HG03571 (cell line): ENCODE data around the gene OLFML2A.
"Not testable (repeated sequence)": the region's sequence is repeated elsewhere in the genome, so short reads cannot be mapped to it uniquely, and the experiment has no call there.

ENCODE experiments used
- ATAC-seq: cut with Tn5 transposase; IDR thresholded peaks from one replicate; pipeline ENCODE4 v1.9.1; 2021; ENCODE audit not compliant: unreplicated experiment

The OLFML2A gene

DNA sequence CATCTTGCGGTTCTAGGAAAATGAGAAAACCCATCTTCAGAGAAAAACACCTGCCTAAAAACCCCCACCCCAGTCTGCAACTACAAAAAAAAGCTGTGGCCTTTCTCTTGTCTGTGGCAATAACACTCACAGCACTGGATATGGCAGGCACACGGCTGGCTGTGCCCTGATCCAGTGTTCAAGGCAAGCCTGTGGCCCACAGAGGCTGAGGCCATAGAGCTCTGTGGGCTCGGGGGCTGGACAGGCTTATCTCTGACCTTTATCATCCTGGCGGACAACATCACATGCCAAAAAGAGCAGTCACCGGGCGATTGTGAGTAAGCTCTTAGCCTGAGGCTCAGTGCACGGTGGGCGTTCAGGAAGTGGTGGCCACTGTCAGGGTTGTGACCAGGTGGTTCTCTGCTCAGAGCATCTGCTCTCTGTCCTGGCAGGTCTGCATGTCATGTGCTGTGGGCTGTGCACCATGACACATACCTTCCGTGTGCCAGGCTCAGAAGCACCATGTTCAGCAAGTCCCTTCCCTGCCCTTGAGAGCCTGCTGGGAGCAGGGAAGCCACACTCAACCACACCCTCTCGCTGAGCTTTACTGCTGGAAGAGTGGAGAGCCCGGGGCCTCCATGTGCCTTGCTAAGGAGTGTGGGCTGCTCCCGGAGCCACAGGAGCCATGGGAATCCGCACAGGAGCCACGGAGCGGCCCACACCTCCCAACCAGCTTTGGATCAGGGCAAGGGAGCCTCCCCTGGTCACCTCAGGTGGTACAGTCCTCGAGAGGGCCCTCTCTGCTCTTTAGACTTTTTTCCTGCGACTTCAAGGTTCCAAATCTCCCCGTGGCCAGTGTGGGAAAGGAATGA is 41.7 kb downstream of the OLFML2A start:
- no peak for ATAC-seq

DNA sequence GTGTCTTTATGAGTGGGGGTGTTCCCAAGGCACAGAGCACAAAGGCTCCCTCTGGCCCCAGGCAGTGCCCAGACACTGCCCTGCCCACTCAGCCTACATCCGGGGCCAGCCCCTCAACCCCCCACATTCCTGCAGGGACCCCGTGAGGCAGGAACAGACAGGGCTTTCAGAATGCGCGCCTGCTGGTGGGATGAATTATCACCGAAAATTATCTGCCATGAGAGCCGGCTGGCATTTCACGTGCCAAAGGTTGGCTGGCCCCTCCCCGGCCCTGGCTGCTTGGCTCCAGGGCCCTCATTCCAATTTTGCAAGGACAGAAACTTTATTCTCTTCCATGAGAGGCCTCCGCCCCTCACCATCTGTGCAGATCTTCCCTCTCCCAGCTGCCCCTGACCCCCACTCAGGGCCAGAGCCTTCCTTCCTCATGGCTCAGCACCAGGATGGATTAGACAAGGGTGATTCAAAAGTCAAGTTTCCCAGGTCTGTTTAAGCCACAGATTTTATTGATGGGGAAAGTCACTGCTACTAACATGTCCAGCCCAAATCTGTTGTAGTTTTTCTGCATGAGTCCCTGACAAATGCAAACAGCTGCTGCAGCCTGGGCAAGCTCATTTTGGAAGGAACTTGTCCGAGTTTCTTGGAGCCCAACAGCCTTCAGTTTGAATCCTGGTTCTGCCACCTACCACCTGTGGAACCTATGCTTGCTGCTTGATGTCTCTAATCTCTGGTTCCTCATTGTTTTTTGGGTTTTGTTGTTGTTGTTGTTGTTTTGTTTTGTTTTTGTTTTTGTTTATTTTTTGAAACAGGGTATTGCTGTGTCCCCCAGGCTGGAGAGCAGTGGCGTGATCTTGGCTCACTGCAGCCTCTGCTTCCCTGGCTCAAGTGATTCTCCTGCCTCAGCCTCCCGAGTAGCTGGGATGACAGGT is 44.0 kb downstream of the OLFML2A start:
- no peak for ATAC-seq

- no peak for ATAC-seq
Observed at GRCh38 chr9:124828489-124829333, 51.8 kb downstream of the OLFML2A start.

- no peak for ATAC-seq
Observed at GRCh38 chr9:124829334-124829669, 52.4 kb downstream of the OLFML2A start.

DNA sequence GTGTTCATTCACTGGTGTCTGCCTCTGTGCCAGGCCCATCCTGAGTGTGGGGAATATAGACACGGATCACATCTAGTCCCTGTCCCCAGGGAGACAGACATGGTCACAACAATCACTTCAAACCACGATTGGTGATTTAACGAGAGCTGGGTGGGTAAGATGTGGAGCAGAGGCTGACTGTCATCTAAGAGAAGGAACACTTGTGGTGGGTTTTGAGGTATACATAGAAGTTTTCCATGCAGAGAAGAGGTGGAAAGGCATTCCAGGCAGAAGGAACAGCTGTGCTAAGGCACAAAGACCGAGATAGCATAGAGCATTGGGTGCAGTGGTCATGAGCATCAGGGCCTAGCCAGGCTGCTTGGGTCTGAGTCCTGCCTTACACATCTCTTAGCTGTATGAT is 53.7 kb downstream of the OLFML2A start:
- ATAC-seq = no peak

GRCh38 chr9:124831642-124832364 is 54.9 kb downstream of the OLFML2A start:
- no peak for ATAC-seq

- no peak for ATAC-seq
Observed at GRCh38 chr9:124834591-124834990, 57.7 kb downstream of the OLFML2A start.

- ATAC-seq = no peak
Observed at GRCh38 chr9:124835026-124835557, 58.2 kb downstream of the OLFML2A start.

DNA sequence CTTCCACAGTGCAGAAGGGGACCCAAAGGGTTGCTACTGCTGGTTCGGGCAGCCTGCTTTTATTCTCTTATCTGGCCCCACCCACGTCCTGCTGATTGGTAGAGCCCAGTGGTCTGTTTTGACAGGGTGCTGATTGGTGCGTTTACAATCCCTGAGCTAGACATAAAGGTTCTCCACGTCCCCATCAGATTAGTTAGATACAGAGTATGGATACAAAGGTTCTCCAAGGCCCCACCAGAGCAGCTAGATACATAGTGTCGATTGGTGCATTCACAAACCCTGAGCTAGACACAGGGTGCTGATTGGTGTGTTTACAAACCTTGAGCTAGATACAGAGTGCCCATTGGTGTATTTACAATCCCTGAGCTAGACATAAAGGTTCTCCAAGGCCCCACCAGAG is 61.2 kb downstream of the OLFML2A start:
- ATAC-seq = not testable (repeated sequence)

DNA sequence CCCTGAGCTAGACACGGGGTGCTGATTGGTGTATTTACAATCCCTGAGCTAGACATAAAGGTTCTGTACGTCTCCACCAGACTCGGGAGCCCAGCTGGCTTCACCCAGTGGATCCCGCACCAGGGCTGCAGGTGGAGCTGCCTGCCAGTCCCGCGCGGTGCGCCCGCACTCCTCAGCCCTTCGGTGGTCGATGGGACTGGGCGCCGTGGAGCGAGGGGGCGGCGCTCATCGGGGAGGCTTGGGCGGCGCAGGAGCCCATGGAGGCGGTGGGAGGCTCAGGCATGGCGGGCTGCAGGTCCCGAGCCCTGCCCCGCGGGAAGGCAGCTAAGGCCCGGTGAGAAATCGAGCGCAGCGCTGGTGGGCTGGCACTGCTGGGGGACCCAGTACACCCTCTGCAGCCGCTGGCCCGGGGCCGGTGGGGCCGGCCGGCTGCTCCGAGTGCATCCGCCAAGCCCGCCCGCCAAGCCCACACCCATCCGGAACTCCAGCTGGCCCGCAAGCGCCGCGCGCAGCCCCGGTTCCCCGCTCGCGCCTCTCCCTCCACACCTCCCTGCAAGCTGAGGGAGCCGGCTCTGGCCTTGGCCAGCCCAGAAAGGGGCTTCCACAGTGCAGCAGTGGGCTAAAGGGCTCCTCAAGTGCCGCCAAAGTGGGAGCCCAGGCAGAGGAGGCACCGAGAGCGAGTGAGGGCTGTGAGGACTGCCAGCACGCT is 61.8 kb downstream of the OLFML2A start:
- not testable (repeated sequence) for ATAC-seq

- no peak for ATAC-seq
Observed at GRCh38 chr9:124839612-124840299, 62.8 kb downstream of the OLFML2A start.

DNA sequence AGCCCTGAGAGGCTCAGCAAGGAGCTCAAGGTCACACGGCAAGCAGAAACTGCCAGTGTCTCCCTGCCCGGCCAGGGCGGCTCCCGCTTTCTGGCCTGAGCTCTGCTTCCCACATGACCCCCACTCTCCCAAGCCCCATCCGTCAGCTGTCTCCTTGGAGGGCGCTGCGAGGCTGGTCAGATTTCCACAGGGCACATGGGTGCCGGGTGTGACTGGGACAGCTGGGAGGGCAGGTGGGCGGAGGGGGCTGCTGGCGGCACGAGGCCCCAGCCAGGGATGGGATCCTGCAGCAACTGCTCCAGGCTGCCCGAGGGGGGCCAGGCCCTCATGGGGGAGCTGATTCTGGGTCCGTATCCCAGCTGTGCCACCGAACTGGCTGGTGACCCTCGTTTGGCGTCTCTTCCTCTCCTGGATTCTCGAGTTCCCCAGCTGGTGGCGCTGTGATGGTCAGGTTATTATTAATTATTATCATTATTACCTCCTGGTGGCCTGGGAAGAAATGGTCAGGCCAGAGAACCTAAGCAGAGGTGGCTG is 63.4 kb downstream of the OLFML2A start:
- no peak for ATAC-seq

- ATAC-seq = no peak
Observed at GRCh38 chr9:124841075-124841821, 64.3 kb downstream of the OLFML2A start.

DNA sequence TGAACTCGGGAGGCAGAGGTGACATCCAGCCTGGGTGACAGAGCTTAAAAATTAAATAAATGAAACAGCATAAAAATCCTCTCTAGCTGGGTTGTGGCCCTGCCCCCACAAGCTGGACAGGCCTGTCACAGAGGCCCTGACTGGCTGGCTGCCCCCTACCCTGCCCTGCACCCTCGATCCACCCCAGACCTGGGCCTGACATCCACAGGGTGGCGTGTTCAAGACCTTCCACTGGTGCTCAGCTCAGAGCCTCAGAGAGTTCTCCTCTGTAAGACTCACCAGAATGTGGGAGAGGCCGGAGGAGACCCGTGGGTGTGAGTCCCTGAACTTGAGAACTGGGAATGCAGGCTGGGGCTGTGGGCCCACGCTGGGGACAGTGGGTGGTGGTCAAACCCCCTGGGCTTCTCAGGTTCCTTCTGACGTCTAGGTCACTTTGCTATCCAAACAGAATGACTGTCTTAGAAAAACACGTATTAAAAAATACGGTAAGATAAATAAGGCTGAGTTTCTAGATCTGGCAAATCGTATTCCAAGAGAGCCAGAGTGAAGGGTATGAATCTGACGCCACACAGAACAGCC is 66.6 kb downstream of the OLFML2A start:
- no peak for ATAC-seq

- no peak for ATAC-seq
Observed at GRCh38 chr9:124844291-124844690, 67.4 kb downstream of the OLFML2A start.

GRCh38 chr9:124846467-124846866 is 69.5 kb downstream of the OLFML2A start:
- ATAC-seq = not testable (repeated sequence)

DNA sequence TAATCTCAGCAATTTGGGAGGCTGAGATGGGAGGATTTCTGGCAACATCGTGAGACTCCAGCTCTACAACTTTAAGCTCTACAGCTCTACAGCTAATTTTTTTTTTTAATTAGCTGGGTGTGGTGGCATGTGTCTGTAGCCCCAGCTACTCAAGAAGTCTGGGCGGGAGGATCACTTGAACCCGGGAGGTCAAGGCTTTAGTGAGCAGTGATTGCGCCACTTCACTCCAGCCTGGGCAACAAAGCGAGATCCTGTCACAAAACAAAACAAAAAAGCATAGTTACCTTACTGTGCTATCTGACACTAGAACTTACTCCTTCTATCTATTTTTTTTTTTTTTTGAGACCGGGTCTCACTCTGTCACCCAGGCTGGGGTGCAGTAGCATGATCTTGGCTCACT is 70.0 kb downstream of the OLFML2A start:
- ATAC-seq = no peak

- ATAC-seq = no peak
Observed at GRCh38 chr9:124849801-124850200, 72.9 kb downstream of the OLFML2A start.
